HG03565 (cell line): ENCODE measurements around the gene ZNF287.
"Not testable (repeated sequence)": the region's sequence is repeated elsewhere in the genome, so short reads cannot be mapped to it uniquely, and the experiment has no call there.

Experiments
- ATAC-seq: cut with Tn5 transposase; IDR thresholded peaks from one replicate; pipeline ENCODE4 v1.9.1; 2021; ENCODE audit warnings: mild to moderate bottlenecking, moderate library complexity; ENCODE audit not compliant: unreplicated experiment

The ZNF287 gene

DNA sequence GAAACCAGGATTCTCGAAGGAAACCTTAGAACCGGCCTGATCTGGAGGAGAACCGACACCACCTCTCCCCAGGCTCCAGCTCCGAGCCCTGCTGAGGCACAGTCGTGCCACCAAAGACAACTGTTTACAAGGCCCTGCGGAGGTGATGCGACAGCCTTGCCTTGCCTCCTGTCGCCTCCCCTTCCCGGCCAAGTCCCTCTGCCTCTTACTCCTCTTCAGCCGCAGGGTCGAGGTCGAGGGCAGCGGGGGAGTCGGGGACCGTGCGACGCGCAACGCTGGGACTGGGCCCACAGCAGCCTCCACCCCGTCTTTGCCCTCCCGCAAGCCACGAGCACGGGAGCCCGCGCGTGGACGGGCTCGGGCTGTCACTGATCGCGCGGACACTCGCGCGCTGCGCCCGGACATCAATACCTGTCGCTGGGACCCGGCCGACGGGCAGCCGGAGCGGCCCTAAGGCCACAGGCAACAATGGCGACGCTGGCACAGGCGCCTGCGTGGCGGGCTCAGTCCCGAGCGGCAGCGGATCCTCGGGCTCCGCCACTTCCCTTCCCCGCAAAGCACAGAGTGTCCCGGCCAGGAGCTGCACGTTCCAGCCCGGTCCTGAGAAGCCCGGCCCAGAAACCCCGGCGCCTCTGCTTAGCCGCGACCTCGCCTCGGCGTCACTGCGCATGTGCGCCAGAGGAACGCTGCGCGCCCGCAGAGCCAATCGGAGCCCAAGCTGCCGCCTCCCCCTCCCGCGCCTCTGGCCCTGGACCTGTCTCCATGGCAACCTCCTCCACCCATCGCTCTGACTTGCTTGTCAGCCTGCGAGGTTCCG lies at the start of gene ZNF287:
Gene ZNF287, minus strand, starts transcription at position 664 of the 817 bp plus-strand sequence. CDS start 1,473 bp downstream, outside the sequence.
- ATAC-seq = peak; percentile 77

- ATAC-seq = no peak
These were observed 48.6 kb upstream of the ZNF287 start for GRCh38 chr17:16617481-16618060.

DNA sequence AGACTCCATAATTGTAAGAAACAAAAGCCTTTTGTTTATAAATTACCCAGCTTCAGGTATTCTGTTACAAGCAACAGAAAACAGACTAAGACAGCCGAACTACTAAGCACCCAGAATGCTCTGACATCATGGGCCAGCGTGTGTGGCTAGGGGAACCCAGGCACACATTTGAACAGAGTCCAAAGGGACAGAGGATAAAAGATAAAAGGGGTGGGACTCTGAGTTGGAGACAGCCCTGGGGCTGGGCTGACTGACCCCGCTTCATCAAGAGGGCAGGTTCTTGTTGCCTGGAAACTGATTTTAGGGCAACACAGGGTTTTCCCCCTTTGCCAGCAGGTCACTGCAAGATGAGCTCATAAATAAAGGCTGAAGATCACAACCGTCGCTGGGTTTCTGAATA lies 30.5 kb upstream of the ZNF287 start:
- ATAC-seq = no peak

DNA sequence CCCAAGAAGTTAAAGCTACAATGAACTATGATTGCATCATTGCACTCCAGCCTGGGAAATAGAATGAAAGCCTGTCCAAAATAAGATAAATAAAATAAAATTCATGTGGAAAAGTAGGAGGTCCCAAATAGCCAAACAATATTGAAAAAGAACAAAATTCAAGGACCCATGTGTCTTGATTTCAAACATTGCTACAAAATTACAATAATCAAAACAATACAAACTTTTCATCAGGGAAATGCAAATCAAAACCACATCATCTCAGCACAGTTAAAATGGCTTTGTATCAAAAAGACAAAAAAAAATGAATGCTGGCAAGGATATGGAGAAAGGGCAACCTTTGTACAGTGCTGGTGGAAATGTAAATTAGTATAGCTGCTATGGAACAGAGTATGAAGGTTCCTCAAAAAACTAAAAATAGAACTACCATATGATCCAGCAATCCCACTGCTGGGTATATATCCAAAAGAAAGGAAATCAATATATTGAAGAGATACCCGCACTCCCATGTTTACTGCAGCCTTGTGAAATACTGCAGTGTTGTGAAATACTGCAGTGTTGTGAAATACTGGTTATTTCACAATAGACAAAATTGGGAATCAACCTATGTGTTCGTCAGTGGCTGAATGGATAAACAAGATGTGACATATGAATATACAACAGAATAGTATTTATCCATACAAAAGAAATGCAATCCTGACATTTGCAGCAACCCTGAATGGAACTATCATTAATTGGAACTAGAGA lies 24.5 kb upstream of the ZNF287 start:
- ATAC-seq = no peak

DNA sequence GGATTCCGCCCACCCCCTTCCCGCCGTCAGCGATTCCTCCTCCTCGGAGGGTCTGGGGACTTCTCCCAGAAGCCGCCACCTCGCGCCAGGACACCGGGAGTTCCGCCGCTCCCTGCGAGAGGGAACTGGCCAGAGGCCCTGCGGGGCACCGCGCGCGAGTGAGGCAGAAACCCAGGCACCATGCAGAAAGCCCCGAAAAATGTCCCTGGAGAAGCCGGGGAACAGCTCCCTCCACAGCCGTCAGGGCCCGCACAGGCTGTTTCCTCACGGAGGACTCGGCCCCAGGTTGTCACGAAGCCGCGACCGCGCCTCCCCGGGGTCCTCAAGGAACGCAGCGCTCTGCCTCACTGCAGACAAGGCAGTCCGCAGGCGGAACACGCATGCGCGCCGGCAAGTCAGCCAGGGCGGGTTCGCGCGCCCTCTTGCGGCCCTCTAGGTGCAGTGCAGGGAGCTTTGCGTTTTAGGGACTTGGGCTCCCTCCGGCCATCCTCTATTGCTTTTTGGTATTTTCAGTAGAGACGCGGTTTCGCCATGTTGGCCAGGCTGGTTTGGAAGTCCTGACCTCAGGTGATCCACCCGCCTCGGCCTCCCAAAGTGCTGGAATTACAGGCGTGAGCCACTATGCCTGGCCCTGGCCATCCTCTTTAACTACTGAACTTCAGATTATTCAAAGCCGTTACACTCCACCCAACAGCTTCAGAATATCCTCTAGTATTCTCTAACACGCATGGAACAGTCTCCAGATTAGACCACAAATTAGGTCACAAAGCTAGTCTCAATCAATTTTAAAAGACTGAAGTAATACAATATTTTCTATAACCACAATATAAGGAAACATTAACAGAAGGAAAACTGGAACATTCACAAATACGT lies 20.3 kb upstream of the ZNF287 start:
- peak; percentile 80 for ATAC-seq

GRCh38 chr17:16585796-16586195 lies 16.8 kb upstream of the ZNF287 start:
- no peak for ATAC-seq

DNA sequence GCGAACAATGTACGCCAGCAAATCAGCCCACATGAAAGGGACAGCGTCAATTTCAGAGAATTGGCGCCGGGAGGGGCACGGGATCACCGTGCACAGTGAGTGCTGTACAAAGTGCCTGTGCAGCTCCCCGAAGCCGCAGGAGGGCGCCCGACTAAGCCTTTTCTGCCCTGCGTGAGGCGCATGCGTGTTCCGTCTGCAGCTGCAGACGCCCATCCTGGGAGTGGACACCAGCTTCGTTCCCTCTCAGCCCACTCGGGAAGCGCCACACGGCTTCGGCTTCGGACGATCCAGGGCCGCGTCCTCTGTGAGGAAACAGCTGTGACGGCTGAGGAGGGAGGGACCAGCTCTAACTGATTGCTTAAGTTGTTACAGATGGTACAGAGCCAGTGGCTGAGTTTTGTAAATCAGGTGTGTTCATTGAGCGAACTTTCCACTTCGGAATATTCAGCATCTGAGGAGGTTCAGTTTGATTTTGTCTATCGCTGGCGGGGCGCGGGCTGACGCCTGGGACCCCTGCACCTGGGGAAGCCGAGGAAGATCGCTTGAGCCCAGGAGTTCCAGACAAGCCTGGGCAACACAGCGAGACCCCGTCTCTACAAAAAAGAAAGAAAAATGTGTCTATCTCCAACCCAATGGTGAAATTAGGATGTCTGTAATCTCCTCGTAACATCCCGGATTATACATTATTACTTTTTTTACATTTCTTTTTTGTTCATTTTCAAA lies 15.4 kb upstream of the ZNF287 start:
- no peak for ATAC-seq

GRCh38 chr17:16583781-16584180 lies 14.8 kb upstream of the ZNF287 start:
- ATAC-seq = no peak

GRCh38 chr17:16573466-16573865 lies 4.5 kb upstream of the ZNF287 start:
- no peak for ATAC-seq

- peak; percentile 19 for ATAC-seq
These were observed 331 bp upstream of the ZNF287 start for GRCh38 chr17:16569358-16569712.

DNA sequence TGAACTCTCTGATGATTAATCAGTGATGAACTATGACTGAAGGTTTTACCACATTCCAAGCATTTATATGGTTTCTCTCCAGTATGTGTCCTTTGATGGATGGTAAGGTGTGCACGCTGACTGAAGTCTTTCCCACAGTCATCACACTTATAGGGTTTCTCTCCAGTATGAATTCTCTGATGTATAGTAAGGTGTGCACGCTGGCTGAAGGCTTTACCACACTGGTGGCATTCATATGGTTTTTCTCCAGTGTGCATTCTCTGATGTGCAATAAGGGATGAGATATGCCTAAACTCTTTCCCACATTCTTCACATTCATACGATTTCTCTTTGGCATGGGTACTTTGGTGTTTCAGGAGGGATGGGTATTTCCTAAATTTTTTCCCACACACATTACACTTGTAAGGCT lies 16.4 kb downstream of the ZNF287 start:
- ATAC-seq = no peak

DNA sequence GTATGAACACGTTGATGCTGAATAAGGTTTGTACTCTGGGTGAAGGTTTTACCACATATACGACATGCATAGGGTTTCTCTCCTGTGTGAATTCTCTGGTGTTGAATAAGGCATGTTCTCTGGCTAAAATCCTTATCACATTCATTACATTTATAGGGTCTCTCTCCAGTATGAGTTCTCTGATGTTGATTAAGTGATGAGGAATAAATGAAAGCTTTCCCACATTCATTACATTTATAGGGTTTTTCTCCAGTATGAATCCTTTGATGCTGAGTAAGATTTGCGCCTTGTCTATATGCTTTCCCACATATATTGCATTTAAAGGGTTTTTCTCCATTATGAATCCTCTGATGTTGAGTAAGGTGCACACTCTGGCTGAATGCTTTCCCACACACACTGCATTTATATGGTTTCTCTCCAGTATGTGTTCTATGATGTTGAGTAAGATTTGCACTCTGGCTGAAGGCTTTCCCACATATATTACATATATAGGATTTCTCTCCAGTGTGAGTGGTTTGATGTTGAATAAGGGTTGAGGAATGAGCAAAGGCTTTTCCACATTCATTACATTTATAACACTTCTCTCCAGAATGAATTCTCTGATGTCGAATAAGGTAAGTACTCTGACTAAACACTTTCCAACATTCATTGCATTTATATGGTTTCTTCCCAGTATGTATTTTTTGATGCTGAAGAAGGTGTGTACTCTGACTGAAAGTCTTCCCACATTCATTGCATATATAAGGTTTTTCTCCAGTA lies 16.9 kb downstream of the ZNF287 start:
- ATAC-seq = no peak

- no peak for ATAC-seq
These were observed 31.9 kb downstream of the ZNF287 start for GRCh38 chr17:16537130-16537458.

DNA sequence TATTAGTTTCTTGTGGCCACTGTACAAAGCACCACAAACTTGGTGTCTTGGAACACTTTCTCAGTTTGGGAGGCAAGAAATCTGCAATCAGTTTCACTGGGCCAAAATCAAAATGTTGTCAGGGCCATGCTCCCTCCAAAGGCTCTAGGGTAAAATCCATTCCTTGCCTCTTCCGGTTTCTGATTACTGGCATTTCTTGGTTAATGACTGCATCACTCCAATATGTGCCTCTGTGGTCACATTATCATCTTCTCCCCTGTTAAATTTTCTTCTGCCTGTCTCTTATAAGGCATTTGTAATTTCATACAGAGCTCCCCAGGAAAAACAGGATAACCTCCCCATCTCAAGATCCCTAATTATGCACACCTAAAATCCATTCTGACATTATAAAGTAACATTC lies 34.8 kb downstream of the ZNF287 start:
- ATAC-seq = no peak

DNA sequence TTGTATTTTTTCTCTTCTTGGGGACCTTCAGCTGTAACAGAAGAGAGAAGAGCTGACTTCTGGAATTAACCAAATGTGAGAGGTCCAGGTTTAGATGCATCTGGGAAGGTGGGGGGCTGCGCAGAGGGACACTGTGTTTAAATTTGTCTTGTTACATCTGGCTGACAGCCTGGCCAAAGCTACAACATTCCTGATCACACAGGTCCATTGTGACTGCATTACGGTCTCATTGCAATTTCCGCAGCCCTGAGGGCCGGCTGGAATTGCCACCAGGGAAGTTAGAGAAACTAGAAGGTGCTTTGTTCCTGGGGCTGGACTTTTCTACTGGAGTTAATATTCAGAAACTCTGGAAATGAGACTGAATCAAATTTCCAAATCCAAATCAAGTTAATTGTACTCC lies 39.1 kb downstream of the ZNF287 start:
- ATAC-seq = no peak

DNA sequence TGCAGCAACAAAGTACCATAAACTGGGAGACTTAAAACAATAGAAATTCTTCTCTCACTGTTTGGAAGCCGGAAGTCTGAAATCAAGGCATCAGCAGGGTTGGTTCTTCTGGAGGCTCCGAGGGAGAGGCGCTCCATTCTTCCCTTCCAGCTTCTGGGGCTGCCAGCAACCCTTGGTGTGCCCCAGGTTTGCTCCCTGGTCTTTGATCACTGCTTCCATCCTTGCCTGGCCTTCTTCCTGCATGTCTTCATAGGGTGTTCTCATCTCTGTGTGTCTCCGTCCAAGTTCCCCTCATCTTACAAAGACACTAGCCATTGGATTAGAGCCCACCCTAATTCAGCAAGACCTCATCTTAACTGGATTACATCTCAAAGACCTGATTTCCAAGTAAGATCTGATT lies 41.7 kb downstream of the ZNF287 start:
- no peak for ATAC-seq

DNA sequence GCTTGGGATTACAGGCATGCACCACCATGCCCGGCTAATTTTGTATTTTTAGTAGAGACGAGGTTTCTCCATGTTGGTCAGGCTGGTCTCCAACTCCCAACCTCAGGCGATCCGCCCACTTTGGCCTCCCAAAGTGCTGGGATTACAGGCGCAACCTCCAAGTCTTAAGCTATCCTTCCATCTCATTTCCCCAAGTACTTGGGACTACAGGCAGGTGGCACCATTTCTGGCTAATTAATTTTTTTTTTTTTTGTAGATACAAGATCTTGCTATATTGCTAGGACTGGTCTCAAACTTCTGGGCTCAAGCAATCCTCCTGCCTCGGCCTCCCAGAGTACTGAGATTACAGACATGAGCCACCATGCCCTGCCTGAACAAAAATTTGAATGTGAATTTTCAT lies 43.4 kb downstream of the ZNF287 start:
- ATAC-seq = not testable (repeated sequence)

DNA sequence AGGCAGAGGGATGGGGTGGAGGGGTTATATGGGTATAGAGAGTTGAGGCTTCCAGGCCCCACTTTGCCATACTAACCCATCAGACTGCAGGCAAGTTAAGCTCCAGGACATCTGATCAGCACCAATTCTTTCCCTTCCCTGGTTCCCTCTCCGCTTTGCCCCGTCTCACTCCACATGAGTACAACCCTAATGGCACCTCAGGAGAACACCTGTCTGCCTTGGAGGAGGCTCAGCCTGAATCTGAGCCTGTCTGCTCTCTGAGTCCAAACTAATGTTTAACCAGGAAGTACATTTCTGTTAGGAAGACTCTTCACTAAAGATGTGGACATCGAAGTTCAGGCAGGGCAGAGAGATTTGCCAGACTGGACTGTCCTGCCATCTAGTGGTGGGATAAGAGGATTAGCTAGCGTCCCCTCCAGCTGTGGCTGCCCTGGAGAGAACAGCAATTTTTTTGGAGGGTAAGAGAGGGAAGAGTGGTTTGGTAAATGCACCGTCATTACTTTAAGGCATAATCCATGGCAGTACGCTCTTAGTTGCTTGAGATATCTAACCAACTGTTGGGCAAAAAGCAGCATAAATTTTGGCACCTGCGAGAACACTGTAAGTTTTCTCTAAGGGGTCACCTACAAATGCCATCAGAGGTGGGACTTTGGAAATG lies 47.8 kb downstream of the ZNF287 start:
- ATAC-seq = no peak

DNA sequence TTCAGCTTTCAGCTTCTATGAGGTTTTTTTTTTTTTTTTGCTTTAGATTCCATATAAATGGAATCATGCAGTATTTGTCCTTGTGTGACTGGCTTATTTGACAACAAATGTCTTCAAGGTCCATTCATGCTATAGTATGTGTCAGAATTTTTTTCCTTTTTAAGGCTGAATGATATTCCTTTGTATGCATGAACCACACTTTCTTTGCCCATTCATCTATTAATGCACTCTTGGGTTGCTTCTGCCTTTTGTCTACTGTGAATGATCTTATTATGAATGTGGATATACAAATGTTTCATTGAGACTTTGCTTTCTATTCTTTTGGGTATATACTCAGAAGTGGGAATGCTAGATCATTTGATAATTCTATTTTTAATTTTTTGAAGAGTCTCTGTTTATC lies 50.0 kb downstream of the ZNF287 start:
- no peak for ATAC-seq
